NK-92 (cell line): ENCODE measurements around the gene SERTAD2.

ENCODE experiments used
- DNase-seq: peaks from one replicate; lab custom pipeline; 2025; ENCODE audit not compliant: unreplicated experiment; lab: John Stamatoyannopoulos, UW

The SERTAD2 gene

DNA sequence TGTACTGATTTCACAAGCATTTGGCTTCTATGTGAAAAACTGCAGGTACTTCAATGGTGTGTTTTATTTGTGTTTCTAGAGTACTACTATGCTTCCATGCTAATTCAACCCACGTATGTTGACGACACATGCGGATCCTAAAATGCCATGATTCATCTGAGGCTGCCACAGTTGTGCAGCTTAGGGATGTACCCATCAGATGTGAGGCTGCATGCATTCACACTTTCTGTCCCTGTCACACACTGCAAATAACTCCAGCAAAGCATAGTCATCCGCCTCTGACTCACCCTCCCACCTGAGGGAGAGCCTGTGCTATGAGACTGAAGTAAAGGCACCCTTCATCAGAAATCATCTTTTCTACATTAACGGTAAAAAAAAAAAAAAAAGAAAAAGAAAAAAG lies 22.1 kb upstream of the SERTAD2 start:
- no peak for DNase-seq

DNA sequence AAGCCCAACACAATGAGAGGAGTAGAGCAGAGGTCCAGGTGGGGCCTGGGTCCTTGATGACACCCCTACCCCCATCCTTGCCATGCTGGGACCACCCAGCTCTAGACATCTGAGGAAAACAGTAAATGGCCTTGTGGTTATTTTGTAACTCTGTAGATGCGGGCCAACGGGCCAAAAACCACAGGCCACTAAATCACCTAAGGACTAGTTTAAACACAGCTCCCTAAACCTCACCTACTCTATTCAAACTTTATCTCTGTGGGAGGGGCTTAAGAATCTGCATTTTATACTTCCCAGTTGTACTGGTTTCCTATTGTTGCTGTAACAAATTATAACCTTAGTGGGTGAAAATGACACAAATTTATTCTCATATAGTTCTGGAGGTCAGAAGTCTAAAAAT lies 19.0 kb upstream of the SERTAD2 start:
- no peak for DNase-seq

DNA sequence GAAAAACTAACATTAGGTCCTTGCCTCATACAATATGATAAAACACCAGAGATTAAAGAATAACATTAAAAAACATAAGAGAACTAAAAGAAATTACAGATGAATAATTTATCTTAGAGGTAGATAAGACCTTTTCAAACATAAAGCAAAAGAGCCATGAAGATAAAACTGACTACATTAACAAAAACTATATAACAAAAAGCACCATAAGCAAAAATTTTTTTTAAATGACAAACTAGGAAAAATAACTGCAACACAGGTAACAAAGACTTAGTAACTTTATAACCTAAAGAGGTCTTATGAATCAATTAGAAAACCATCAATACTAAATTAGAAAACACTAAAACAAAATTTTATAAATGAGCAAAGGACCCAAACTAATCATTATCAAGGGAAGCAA lies 16.3 kb upstream of the SERTAD2 start:
- no peak for DNase-seq

- no peak for DNase-seq
Measured at GRCh38 chr2:64669288-64669687, 15.6 kb upstream of the SERTAD2 start.

GRCh38 chr2:64668542-64668941 lies 14.8 kb upstream of the SERTAD2 start:
- DNase-seq = no peak

- DNase-seq = no peak
Measured at GRCh38 chr2:64667535-64667934, 13.8 kb upstream of the SERTAD2 start.

DNA sequence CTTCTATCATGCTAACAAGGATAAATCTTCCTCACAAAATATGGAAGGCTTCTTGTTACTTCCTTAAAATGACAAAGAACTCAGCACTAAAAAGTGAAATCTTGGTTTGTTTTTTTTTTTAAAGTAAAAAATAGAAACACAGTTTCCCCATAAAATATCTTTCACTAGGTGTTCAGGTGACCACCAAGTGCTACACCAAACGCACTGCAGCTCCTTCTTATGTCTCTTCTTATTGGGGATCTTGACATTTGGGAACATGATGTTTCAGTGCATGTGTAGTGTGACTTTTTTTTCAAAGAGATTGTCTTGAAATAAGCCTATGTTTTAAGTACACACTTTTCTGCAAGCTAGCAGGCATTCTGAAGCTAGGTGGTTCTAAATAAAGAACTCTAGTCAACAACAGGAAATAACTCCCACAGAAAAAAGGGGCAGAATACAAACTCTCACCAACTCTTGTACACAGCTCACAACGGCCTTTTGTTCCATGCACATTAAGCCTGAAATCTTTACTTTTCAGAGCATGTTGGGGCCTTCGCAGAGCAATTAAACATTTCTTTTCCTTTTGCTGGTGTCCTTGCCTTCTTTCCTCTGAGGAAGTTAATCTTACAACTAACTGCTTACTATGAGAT lies 13.2 kb upstream of the SERTAD2 start:
- no peak for DNase-seq

DNA sequence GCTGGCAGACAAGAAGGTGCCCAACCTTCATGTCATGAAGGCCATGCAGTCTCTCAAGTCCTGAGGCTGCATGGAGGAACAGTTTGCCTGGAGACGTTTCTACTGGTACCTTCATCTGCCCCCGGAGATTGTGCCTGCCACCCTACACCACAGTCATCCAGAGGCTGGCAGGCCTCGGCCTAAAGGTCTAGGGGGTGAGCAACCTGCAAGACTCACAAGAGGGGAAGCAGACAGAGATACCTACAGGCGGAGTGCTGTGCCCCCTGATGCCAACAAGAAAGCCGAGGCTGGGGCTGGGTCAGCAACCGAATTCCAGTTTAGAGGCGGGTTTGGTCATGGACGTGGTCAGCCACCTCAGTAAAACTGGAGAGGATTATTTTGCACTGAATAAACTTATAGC lies 12.0 kb upstream of the SERTAD2 start:
- no peak for DNase-seq

DNA sequence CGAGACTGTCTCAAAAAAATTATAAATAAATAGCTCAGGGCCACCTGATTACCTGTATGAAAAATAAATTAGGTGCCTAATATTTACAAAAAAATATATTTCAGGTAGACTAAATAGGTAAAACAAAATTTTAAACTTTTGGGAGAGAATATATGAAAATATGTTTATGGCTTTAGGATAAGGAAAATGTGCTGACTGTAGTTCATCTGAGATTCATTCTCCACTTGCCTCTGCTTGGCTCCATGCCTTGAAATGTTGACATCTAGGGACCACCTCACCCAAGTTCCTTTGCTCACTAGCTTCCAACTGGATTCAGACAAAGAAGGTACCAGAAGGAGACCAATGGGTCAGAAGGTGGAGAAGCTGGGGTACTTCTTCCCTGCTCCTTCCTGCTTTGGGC lies 9.7 kb upstream of the SERTAD2 start:
- no peak for DNase-seq

DNA sequence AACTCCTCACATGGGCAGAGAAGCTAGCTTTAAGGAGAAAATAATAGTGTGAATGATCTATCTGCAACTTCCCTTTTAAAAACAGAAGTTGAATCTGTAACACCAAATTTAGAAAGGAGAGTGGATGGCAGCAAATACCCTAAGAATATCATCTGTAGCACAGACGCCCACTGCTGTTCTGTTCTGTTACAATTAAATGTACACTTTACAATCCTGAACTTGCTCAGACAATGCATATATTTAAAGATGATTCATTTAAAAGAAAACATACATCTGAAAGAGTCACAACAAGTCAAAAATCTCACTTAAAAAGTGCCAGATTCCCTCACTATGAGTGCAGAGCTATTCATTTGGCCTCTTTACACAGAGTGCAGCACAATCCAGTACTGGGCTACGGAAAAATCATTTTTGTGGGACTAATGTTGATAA lies 8.0 kb upstream of the SERTAD2 start:
- DNase-seq = no peak

DNA sequence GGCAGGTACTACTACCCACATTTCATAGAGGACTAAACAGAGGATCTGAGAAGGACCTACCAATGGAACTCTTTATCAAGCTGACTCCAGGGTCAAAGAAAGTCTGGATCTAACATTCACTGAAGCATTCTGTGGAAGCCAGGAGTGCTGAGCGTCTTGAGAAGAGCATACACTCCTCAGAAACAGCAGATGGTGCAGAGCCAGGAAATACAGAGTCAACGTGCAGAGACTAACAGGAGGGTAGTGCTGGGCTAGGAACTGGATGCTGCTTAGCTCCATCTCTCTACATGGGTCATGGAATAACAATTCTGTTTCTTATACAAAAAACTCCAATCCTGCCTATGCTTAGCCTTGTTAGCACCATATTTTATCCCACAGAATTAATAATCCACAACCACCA lies 5.5 kb upstream of the SERTAD2 start:
- DNase-seq = no peak

- DNase-seq = no peak
Measured at GRCh38 chr2:64658269-64658668, 4.6 kb upstream of the SERTAD2 start.

DNA sequence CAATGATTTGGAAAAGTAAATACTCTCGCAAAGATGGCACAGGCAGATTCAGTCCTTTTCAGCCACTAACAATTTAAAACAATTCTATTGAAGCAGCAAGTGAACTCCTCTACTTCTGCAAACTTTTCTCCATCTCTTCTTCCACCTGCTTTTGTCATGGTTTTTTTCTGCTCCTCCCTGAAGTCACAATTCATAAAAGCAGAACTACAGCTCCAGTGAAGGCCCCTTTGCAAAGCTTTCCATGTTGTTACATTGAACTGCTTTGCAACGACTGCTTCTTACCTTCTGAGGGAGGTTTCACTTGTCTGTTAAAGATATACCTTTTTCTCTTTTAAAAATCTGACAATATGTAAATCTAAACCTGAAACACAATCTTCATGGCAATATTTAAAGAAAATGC lies 3.7 kb upstream of the SERTAD2 start:
- DNase-seq = no peak

DNA sequence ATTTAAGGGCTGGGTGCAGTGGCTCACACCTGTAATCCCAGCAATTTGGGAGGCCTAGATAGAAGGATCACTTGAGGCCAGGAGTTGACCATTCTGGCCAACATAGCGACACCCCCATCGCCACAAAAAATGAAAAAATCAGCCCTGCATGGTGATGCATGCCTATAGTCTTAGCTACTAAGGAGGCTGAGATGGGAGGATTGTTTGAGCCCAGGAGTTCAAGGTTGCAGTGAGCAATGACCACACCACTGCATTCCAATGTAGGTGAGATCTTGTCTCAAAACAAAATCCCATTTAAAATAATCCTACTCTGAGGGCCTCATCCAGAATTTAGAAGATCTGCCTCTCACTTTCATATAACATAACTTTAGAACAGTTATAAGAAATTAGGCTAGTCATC lies 2.7 kb upstream of the SERTAD2 start:
- DNase-seq = no peak

GRCh38 chr2:64655873-64656272 lies 2.2 kb upstream of the SERTAD2 start:
- no peak for DNase-seq

DNA sequence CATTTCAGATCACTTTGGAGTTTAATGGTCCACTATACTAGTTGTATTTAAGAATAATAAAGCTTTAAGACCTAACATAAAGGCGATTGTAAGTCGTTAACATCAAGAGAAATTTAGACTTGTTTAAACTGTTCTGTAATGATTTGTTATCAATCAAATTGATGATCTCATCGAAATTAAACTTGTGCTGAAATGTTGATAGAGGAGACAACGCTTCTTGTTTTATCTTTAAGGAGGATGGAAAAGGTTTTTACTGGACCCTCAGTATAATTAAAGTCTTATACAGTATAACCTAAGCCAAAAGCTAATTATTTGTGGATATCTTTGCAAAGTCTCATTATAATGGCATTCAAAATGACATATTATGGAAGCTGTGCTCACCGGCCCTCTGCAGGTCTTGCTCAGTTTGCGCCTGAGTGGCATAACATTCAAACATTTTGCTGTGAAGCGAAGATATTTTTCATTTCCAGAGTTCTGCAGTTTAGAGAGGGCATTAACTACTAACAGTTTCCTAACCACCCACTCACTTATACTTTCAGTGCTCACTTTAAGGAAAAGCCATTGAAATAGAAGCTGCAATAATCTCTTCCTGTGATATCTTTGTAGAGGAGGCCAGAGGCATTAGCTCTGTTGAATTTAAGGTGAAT lies 1.4 kb upstream of the SERTAD2 start:
- no peak for DNase-seq

- no peak for DNase-seq
Measured at GRCh38 chr2:64654063-64654811, 524 bp upstream of the SERTAD2 start.

GRCh38 chr2:64652231-64653108 lies 1.2 kb downstream of the SERTAD2 start:
- DNase-seq = no peak

- DNase-seq = no peak
Measured at GRCh38 chr2:64651590-64651989, 2.1 kb downstream of the SERTAD2 start.

DNA sequence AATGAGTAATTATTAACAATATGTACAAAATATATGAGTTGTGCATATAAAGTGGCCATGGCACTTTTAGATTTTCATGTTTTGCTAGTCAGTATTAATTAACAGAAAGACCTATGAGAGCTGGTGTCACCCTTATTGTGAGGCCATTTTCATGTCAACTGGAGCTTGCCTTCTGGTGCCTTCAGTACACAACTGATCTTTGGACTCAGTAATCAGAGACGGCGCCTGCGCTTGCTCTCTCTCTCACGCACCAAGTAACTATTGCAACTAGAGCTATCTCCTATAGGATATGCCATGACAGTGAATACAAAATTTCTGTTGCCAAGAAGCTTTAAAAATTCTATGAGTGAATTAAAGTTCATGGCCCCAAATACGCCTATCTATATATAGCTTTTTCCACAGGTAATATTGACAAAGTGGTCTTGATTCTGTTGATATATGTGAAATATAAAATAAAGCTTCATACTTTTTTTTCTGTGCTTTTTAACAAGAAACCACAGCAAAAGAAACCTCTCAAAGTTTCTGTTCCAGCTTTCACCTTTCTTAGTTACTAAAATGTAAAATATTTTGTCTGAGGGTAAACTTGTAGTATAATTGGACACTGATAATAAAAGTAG lies 2.9 kb downstream of the SERTAD2 start:
- DNase-seq = no peak

- DNase-seq = no peak
Measured at GRCh38 chr2:64650296-64650695, 3.4 kb downstream of the SERTAD2 start.
